Caco-2 (cell line): Measurements from ENCODE around the gene DENND1A. TPM values are rescaled to one million over a fixed set of nuclear protein-coding genes. Genes with fewer than 3 reads are reported as not detected.
A peak's percentile ranks its signal among the peaks of the same experiment; 100 is the strongest.

ENCODE experiments used
- BruUV-seq: library from RNA; stranded (reverse); fragments of 400-500 nt; replicated peaks from 2 replicates; lab custom pipeline; 2021; lab: Mats Ljungman, UMichigan
- CTCF ChIA-PET: fragments of 300-600 bp; sonication (Branson Sonifier 250); formaldehyde crosslinking; loops from one replicate; lab custom pipeline; 2022; ENCODE audit warnings: antibody characterized with exemption; lab: Charles Lee
- POLR2A ChIA-PET: fragments of 300-600 bp; sonication (Branson Sonifier 250); formaldehyde crosslinking; loops from one replicate; lab custom pipeline; 2022; ENCODE audit warnings: antibody characterized with exemption; lab: Charles Lee
- DNase-seq, 2 experiments: peaks; one replicate each; pipeline versions ENCODE4 v3.0.0 to v3.0.0-alpha.2; 2020 to 2022
- H3K27me3 ChIP-seq: replicated peaks from 2 replicates; pipeline ENCODE4 v1.6.0; 2011; ENCODE audit warnings: low read length; ENCODE audit not compliant: control insufficient read depth, insufficient read depth
- H3K36me3 ChIP-seq: 2 replicates; pipeline ENCODE4 v1.5.1; 2011; ENCODE audit warnings: low read length; ENCODE audit not compliant: control insufficient read depth, insufficient read depth
- H3K4me1 ChIP-seq: fragments of 250-450 bp; sonication (Bioruptor Pico); 2 replicates; pipeline ENCODE4 v1.5.1; 2020; ENCODE audit warnings: mild to moderate bottlenecking
- H3K4me3 ChIP-seq: 2 replicates; pipeline ENCODE4 v1.5.1; 2011; ENCODE audit warnings: low read depth, mild to moderate bottlenecking, control low read depth, low read length
- H3K9me3 ChIP-seq: fragments of 250-450 bp; sonication (Bioruptor Pico); 2 replicates; pipeline ENCODE4 v1.5.1; 2020; ENCODE audit warnings: mild to moderate bottlenecking, moderate library complexity
- H3K27ac Mint-ChIP-seq: one replicate; pipeline ENCODE4 v1.8.0; 2022; ENCODE audit warnings: mixed read lengths; ENCODE audit not compliant: unreplicated experiment
- H3K27me3 Mint-ChIP-seq: one replicate; pipeline ENCODE4 v1.8.0; 2022; ENCODE audit warnings: mixed read lengths; ENCODE audit not compliant: insufficient read depth, unreplicated experiment
- H3K36me3 Mint-ChIP-seq: one replicate; pipeline ENCODE4 v1.8.0; 2022; ENCODE audit warnings: mild to moderate bottlenecking, mixed read lengths; ENCODE audit not compliant: insufficient read depth, unreplicated experiment
- H3K4me1 Mint-ChIP-seq: one replicate; pipeline ENCODE4 v1.8.0; 2022; ENCODE audit warnings: low read depth, mixed read lengths; ENCODE audit not compliant: unreplicated experiment
- H3K4me3 Mint-ChIP-seq: one replicate; pipeline ENCODE4 v1.8.0; 2022; ENCODE audit warnings: mild to moderate bottlenecking, moderate library complexity, mixed read lengths; ENCODE audit not compliant: unreplicated experiment
- H3K9me3 Mint-ChIP-seq: one replicate; pipeline ENCODE4 v1.8.0; 2022; ENCODE audit warnings: mixed read lengths; ENCODE audit not compliant: unreplicated experiment
- CTCF ChIP-seq, 2 experiments: fragments of 200-600 bp in 1 of 2; IDR thresholded peaks; 1 replicate in 1 of 2; 2 replicates in 1 of 2; pipeline versions ENCODE4 v1.5.1 to v1.8.0; 2011 to 2022; ENCODE audit warnings: antibody characterized with exemption in 1 of 2, control low read depth in 1 of 2, inconsistent platforms in 1 of 2, low read depth in 1 of 2, low read length in 1 of 2, mild to moderate bottlenecking in 1 of 2, moderate library complexity in 1 of 2; ENCODE audit not compliant: insufficient read depth in 1 of 2, severe bottlenecking in 1 of 2, unreplicated experiment in 1 of 2
- intact Hi-C: fragments of 100-400 bp; cut with micrococcal nuclease; formaldehyde crosslinking; loops from one replicate; pipeline ENCODE4 v1.10.0; 2022; ENCODE audit not compliant: unreplicated experiment
- total RNA-seq: library from RNA; stranded (reverse); gene quantifications from 2 replicates; pipeline ENCODE4 v1.2.3, GENCODE V29; 2022

Gene DENND1A
- total RNA-seq, 1 experiment from 2014 or later = 41.6 TPM

- no peaks in the 10 kb centered on the region for H3K27me3 Mint-ChIP-seq
- no peak for TF ChIP-seq CTCF (IDR thresholded peaks at IDR 0.05; ENCODE audit: insufficient read depth in 1 of 2, low read depth in 1 of 2, low read length in 1 of 2, severe bottlenecking in 1 of 2, unreplicated experiment in 1 of 2)
- no TSS peak for BruUV-seq
- no peak overlapping the region for H3K4me3 ChIP-seq
- no peaks in the 10 kb centered on the region; the same call in 1 of the 2 replicates for H3K36me3 ChIP-seq
- intact Hi-C loops = no loop called here
- H3K36me3 Mint-ChIP-seq = peaks cover 9% of the 10 kb centered on the region
- no peaks in the 10 kb centered on the region for H3K9me3 ChIP-seq
- ChIA-PET POLR2A (no interaction called here), CTCF (no interaction called here)
- H3K4me3 Mint-ChIP-seq = no peak overlapping the region
- peaks cover 39% of the 10 kb centered on the region for H3K4me1 ChIP-seq
- H3K4me1 Mint-ChIP-seq = peaks cover 28% of the 10 kb centered on the region
- no peak for DNase-seq
- no peaks in the 10 kb centered on the region for H3K9me3 Mint-ChIP-seq
- no peaks in the 10 kb centered on the region for H3K27me3 ChIP-seq
- H3K27ac Mint-ChIP-seq = peak overlapping the region; percentile 53
Observed at GRCh38 chr9:123486431-123486830, 443.5 kb downstream of the DENND1A start.

GRCh38 chr9:123485216-123485615 is 444.7 kb downstream of the DENND1A start:
- intact Hi-C loops = no loop called here
- ChIA-PET POLR2A (interaction anchor here (1.1 kb wide), 1 partner anchor 17 kb away, joined by 3 read pairs; no protein-coding TSS in a partner anchor), CTCF (interaction anchor here (0.7 kb wide), 1 partner anchor 27 kb away, joined by 4 read pairs; no protein-coding TSS in a partner anchor)
- DNase-seq = peak; percentile 35 to 52
- peak overlapping the region; percentile 36 for H3K27ac Mint-ChIP-seq
- peak overlapping the region; percentile 25 for H3K4me3 Mint-ChIP-seq
- peaks cover 27% of the 10 kb centered on the region for H3K4me1 Mint-ChIP-seq
- no peaks in the 10 kb centered on the region for H3K27me3 ChIP-seq
- TF ChIP-seq CTCF (IDR thresholded peaks at IDR 0.05; ENCODE audit: insufficient read depth in 1 of 2, low read depth in 1 of 2, low read length in 1 of 2, severe bottlenecking in 1 of 2, unreplicated experiment in 1 of 2) = no peak
- H3K4me1 ChIP-seq = peaks cover 45% of the 10 kb centered on the region
- no TSS peak for BruUV-seq
- peaks cover 15% of the 10 kb centered on the region for H3K36me3 Mint-ChIP-seq
- H3K4me3 ChIP-seq = no peak overlapping the region
- no peaks in the 10 kb centered on the region for H3K9me3 Mint-ChIP-seq
- no peaks in the 10 kb centered on the region for H3K9me3 ChIP-seq
- no peaks in the 10 kb centered on the region; the same call in 1 of the 2 replicates for H3K36me3 ChIP-seq
- no peaks in the 10 kb centered on the region for H3K27me3 Mint-ChIP-seq

GRCh38 chr9:123484130-123484529 is 445.8 kb downstream of the DENND1A start:
- no peak overlapping the region for H3K4me3 ChIP-seq
- ChIA-PET CTCF (no interaction called here), POLR2A (interaction anchor here (0.6 kb wide), 1 partner anchor 174 kb away, joined by 5 read pairs; no protein-coding TSS in a partner anchor)
- no peak for TF ChIP-seq CTCF (IDR thresholded peaks at IDR 0.05; ENCODE audit: insufficient read depth in 1 of 2, low read depth in 1 of 2, low read length in 1 of 2, severe bottlenecking in 1 of 2, unreplicated experiment in 1 of 2)
- peak; percentile 61 to 65 for DNase-seq
- no peaks in the 10 kb centered on the region for H3K9me3 Mint-ChIP-seq
- BruUV-seq = no TSS peak
- peaks cover 15% of the 10 kb centered on the region for H3K36me3 Mint-ChIP-seq
- no peaks in the 10 kb centered on the region for H3K27me3 Mint-ChIP-seq
- H3K36me3 ChIP-seq = no peaks in the 10 kb centered on the region; the same call in 1 of the 2 replicates
- H3K4me3 Mint-ChIP-seq = peak overlapping the region; percentile 25
- intact Hi-C loops = loop anchor here (1.0 to 5.0 kb wide), 2 partner anchors 17 to 82 kb away; no protein-coding TSS in a partner anchor
- H3K27me3 ChIP-seq = no peaks in the 10 kb centered on the region
- peak overlapping the region; percentile 2 for H3K27ac Mint-ChIP-seq
- H3K4me1 Mint-ChIP-seq = peaks cover 27% of the 10 kb centered on the region
- peaks cover 47% of the 10 kb centered on the region for H3K4me1 ChIP-seq
- no peaks in the 10 kb centered on the region for H3K9me3 ChIP-seq
